B cell (primary cell): ENCODE results near the gene PRR14L.
"Not testable (repeated sequence)": the region's sequence is repeated elsewhere in the genome, so short reads cannot be mapped to it uniquely, and the experiment has no call there.

ENCODE experiments used
- EZH2 ChIP-seq: IDR thresholded peaks from 2 replicates; pipeline ENCODE4 v1.6.1; 2012; ENCODE audit warnings: borderline replicate concordance, low read depth, mild to moderate bottlenecking, moderate library complexity, low read length; ENCODE audit not compliant: insufficient read depth, poor library complexity, severe bottlenecking
- TF ChIP-seq, protein P1 (sequence below): fragments of 200-600 bp; IDR thresholded peaks from one replicate; pipeline ENCODE4 v1.8.0; 2022; ENCODE audit warnings: antibody characterized with exemption, mild to moderate bottlenecking

DNA sequence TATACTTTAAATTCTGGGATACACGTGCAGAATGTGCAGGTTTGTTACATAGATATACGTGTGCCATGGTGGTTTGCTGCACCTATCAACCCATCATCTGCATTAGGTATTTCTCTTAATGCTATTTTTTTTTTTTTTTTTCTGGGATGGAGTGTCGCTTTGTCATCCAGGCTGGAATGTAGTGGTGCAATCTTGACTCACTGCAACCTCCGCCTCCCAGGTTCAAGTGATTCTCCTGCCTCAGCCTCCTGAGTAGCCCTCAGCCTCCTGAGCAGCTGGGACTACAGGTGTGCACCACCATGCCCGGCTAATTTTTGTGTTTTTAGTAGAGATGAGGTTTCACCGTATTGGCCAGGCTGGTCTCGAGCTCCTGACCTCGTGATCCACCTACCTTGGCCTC, 49.4 kb upstream of the PRR14L start:
- TF ChIP-seq, protein P1, sequence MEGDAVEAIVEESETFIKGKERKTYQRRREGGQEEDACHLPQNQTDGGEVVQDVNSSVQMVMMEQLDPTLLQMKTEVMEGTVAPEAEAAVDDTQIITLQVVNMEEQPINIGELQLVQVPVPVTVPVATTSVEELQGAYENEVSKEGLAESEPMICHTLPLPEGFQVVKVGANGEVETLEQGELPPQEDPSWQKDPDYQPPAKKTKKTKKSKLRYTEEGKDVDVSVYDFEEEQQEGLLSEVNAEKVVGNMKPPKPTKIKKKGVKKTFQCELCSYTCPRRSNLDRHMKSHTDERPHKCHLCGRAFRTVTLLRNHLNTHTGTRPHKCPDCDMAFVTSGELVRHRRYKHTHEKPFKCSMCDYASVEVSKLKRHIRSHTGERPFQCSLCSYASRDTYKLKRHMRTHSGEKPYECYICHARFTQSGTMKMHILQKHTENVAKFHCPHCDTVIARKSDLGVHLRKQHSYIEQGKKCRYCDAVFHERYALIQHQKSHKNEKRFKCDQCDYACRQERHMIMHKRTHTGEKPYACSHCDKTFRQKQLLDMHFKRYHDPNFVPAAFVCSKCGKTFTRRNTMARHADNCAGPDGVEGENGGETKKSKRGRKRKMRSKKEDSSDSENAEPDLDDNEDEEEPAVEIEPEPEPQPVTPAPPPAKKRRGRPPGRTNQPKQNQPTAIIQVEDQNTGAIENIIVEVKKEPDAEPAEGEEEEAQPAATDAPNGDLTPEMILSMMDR = not testable (repeated sequence)
- not testable (repeated sequence) for TF ChIP-seq EZH2
